GM12801 (cell line): ENCODE results near the gene MBD4.

ENCODE experiments used
- TF ChIP-seq, protein P1 (sequence below): IDR thresholded peaks from one replicate; pipeline ENCODE4 v1.5.1; 2011; ENCODE audit warnings: control low read depth; ENCODE audit not compliant: insufficient read length; ENCODE audit errors: extremely low read depth

Gene MBD4

DNA sequence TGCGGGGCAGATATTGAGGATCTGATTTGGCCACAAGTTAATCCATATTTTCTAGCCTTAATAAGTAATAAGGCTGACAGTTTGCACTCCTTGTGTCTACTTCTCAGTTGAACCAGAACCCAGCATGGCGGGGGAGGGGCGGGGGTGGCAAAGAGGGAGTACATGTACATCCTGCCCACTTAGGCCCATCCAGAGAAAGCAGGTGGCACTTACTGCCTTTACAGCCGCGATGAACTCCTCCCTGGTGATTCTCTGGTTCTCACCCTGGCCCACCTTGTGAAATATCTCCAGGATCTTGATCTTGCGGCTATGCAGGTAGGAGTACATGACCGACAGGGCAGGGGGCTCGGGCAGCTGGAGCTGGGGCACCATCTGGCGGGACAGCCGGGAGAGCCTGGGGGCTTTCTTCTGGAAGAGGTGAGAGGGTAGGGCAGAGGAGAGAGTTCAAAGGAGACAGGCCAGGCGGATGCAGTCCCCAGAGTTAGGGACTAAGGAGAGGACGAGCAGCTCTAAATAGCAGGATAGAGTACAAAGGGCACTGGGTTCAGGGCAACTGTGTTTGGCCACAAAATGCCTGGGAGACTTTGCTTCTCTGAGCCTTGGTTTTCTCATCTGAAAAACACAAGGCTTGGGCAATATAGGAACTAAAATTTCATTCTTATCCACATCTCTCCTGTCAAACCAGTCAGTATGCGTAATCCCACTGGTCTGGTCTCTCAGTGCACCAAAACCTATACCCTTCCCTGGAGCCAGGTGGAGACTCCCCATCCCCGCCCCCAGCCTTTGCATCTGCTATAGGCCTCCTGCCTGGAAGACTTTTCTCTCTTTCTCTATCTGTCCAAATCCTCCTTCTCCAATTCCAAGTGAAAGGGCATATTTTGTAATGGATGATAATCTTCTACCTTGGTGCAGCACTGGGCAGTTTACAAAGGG, 21.4 kb downstream of the MBD4 start:
- TF ChIP-seq, protein P1, sequence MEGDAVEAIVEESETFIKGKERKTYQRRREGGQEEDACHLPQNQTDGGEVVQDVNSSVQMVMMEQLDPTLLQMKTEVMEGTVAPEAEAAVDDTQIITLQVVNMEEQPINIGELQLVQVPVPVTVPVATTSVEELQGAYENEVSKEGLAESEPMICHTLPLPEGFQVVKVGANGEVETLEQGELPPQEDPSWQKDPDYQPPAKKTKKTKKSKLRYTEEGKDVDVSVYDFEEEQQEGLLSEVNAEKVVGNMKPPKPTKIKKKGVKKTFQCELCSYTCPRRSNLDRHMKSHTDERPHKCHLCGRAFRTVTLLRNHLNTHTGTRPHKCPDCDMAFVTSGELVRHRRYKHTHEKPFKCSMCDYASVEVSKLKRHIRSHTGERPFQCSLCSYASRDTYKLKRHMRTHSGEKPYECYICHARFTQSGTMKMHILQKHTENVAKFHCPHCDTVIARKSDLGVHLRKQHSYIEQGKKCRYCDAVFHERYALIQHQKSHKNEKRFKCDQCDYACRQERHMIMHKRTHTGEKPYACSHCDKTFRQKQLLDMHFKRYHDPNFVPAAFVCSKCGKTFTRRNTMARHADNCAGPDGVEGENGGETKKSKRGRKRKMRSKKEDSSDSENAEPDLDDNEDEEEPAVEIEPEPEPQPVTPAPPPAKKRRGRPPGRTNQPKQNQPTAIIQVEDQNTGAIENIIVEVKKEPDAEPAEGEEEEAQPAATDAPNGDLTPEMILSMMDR = no peak

DNA sequence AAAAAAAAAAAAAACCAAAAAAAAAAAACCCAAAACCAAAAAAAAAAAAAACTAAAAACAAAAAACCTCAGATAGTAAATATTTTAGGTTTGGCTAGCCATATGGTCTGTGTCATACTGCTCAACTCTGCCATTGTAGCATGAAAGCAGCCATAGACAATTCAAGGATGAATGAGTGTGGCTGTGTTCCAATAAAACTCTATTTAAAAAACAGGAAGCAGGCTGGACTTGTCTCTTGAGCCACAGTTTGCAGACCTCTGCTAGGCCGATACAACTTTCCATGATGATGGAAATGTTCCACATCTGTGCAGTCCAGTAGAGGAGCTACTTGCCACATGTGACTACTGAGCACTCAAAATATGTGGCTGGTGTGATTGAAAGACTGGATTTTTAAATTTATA, 22.4 kb downstream of the MBD4 start:
- TF ChIP-seq, protein P1 = no peak

DNA sequence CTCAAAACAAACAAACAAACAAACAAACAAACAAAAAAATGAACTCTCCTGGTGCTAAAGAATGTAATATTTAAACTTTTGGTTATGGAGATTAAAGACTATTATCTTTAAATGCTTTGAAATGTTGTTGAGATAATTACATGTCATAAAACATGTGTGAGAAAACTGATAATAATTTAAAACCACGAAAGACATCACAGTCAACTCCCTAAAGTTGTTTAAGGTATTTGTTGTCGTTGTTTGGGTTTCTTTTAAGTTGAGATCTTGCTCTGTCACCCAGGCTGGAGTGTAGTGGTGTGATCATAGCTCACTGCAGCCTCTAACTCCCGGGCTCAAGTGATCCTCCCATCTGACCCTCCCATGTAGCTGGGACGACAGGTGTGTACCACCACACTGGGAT, 23.3 kb downstream of the MBD4 start:
- TF ChIP-seq, protein P1 = no peak

DNA sequence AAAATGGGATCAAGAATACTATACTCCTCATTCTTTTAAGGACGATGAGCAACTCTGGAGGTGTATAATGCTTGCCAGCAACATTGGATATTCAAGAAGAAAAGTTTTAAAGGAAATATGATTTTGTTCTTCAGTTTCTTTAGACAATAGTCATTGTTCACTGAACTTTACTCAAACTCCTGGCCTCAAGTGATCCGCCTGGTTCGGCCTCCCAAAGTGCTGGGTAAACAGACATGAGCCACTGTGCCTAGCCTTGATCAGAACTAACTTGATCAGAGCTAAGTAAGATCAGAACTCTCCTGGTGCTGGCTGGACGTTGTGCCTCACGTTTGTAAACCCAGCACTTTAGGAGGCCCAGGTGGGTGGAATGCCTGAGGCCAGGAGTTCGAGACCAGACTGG, 23.9 kb downstream of the MBD4 start:
- TF ChIP-seq, protein P1 = no peak

DNA sequence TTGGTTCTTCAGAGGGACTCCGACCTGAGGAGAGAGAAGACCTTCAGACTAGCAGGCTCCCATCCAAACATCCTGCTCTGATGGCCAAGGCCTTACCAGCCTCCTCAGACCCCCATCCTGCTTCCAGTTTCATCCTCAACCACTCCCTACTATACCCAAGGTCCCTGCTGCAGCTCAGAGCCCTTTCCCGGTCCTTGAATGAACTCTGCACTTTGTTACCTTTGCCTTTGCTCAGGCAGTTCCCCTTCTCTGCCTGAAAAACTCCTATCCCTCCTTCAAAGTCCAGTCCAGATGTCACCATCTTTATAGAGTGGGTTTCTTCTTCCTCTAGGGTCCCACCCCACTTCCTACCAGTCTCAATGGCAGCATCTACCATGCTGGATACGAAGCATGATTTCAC, 24.4 kb downstream of the MBD4 start:
- TF ChIP-seq, protein P1 = no peak

DNA sequence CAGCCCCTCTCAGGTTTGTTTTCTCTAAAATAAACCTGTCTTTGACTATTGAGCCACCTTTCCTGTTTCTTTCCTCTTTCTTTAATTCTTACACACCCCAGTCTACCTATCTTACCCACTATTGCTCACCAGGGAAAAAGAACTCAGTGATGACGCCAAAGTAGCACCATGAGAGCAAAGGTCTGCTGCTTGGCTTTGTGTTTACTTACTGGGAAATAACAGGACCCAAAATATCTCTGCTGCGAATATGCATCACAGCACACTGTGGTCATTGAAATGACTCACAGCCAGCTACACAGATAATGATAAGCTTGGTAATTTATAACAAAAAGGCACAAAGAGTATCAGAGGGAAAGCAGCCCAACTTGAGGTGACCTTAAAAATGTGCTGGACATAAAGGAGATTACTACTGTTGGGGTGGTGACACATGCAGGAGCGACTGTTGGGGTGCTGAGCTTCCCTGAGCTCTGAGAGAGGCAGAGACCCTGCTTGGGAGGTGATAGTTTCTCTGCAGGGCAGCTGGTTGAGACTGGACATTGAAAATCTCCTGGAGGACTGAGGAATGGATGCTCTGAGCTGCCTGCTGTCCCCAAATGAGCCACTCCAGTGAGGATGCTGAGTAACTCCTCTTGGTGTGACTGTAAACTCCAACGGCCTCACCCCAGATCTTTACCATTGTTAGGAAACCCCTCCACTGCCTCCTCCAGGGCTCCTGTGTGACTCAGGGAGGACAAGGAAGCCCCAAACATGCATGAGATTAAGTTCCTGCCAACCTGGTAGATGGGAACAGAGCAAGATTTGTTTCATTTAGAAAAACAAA, 25.9 kb downstream of the MBD4 start:
- TF ChIP-seq, protein P1 = no peak

DNA sequence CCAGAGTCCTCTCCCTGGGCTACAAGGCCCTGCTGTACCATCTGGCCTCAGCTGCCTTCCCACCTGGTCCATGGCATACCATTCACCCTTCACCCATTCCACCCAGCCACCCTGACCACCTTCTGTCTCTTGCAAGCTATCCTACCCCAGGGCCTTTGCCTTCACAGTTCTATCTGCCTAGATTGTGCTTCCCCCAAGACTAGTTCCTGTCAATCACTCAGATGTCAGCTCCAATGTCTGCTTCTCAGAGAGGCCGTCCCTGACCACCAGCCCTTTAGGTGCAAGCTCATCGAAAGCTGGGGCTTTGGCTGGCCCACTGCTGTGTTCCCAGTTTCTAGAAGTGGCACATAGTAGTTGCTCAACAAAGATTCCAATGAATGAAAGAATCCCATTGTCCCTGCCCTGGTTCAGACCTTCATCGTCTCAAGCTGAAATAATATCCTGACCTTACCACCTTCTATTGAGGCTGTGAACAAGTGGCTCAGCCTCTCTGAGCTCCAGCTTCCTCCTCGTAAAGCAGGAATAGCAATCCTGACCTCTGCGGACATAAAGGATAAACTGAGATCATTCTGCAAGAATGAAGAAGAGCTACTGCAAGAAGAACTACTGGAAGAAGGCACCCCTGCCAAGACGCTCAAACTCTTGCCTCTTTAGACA, 27.1 kb downstream of the MBD4 start:
- TF ChIP-seq, protein P1 = no peak
